ENCODE results near the gene ABCF3.

GRCh38 chr3:184173374-184173722, 12.7 kb upstream of the ABCF3 start:
- TF ChIP-seq ZNF335 (tag by site-specific recombination; conservative IDR thresholded peaks at IDR 0.05) (no peak), ZNF121 (tag by site-specific recombination; IDR thresholded peaks at IDR 0.05) (no peak), ZNF239 (tag by site-specific recombination; IDR thresholded peaks at IDR 0.05) (no peak), ZSCAN30 (tag by site-specific recombination; IDR thresholded peaks at IDR 0.05) (no peak), CTCF (tag by site-specific recombination; IDR thresholded peaks at IDR 0.05) (no peak)
- TF ChIP-seq, protein P1, sequence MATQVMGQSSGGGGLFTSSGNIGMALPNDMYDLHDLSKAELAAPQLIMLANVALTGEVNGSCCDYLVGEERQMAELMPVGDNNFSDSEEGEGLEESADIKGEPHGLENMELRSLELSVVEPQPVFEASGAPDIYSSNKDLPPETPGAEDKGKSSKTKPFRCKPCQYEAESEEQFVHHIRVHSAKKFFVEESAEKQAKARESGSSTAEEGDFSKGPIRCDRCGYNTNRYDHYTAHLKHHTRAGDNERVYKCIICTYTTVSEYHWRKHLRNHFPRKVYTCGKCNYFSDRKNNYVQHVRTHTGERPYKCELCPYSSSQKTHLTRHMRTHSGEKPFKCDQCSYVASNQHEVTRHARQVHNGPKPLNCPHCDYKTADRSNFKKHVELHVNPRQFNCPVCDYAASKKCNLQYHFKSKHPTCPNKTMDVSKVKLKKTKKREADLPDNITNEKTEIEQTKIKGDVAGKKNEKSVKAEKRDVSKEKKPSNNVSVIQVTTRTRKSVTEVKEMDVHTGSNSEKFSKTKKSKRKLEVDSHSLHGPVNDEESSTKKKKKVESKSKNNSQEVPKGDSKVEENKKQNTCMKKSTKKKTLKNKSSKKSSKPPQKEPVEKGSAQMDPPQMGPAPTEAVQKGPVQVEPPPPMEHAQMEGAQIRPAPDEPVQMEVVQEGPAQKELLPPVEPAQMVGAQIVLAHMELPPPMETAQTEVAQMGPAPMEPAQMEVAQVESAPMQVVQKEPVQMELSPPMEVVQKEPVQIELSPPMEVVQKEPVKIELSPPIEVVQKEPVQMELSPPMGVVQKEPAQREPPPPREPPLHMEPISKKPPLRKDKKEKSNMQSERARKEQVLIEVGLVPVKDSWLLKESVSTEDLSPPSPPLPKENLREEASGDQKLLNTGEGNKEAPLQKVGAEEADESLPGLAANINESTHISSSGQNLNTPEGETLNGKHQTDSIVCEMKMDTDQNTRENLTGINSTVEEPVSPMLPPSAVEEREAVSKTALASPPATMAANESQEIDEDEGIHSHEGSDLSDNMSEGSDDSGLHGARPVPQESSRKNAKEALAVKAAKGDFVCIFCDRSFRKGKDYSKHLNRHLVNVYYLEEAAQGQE (tag by site-specific recombination; IDR thresholded peaks at IDR 0.05) = no peak
